Fibroblast of the aortic adventitia (primary cell): ENCODE results near the gene TERB1. TPM values are rescaled to one million over a fixed set of nuclear protein-coding genes. Genes with fewer than 3 reads are reported as not detected.
A peak's percentile ranks its signal among the peaks of the same experiment; 100 is the strongest.

ENCODE experiments used
- DNase-seq: peaks from one replicate; pipeline ENCODE4 v3.0.0-alpha.2; 2010; ENCODE audit warnings: low read depth
- H3K4me3 ChIP-seq: 2 replicates; pipeline ENCODE4 v1.5.1; 2011; ENCODE audit warnings: low read depth, mild to moderate bottlenecking, control low read depth, low read length, moderate library complexity
- total RNA-seq: library from RNA; depleted of rRNA; stranded (reverse); fragments of >200 nt; gene quantifications from 2 replicates; pipeline ENCODE4 v1.2.3, GENCODE V29; 2012; ENCODE audit warnings: low replicate concordance
- TF ChIP-seq, protein P1 (sequence below): IDR thresholded peaks from 2 replicates; pipeline ENCODE4 v1.5.1; 2011; ENCODE audit warnings: mild to moderate bottlenecking, low read length, control low read depth, inconsistent platforms; ENCODE audit not compliant: insufficient read depth

The TERB1 gene
- total RNA-seq, 1 donor: 0.09 TPM

DNA sequence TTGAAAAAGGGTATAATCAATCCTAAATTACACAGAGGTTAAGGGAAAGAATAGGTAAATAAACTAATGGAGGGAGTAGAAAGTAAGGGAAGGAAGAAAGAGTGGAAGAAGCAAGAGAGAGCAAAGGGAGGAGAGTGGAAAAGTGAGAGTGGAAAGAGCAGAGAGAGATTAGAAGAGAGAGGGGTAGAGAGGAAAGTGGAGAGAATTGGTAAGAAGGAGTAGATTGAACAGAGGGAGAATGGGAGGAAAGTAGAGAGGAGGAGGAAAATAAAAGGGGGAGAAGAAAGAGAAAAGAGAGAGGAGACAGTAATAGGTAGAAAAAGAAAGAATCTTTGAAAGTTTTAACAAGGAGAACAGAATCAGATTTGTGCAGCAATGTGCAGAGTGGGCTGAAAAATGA, 24.9 kb downstream of the TERB1 start:
- no peak for DNase-seq
- TF ChIP-seq, protein P1, sequence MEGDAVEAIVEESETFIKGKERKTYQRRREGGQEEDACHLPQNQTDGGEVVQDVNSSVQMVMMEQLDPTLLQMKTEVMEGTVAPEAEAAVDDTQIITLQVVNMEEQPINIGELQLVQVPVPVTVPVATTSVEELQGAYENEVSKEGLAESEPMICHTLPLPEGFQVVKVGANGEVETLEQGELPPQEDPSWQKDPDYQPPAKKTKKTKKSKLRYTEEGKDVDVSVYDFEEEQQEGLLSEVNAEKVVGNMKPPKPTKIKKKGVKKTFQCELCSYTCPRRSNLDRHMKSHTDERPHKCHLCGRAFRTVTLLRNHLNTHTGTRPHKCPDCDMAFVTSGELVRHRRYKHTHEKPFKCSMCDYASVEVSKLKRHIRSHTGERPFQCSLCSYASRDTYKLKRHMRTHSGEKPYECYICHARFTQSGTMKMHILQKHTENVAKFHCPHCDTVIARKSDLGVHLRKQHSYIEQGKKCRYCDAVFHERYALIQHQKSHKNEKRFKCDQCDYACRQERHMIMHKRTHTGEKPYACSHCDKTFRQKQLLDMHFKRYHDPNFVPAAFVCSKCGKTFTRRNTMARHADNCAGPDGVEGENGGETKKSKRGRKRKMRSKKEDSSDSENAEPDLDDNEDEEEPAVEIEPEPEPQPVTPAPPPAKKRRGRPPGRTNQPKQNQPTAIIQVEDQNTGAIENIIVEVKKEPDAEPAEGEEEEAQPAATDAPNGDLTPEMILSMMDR: no peak
- no peak overlapping the region for H3K4me3 ChIP-seq

- TF ChIP-seq, protein P1: no peak
- no peak overlapping the region for H3K4me3 ChIP-seq
- peak; percentile 39 for DNase-seq
Measured at GRCh38 chr16:66774981-66775380, 26.4 kb downstream of the TERB1 start.

DNA sequence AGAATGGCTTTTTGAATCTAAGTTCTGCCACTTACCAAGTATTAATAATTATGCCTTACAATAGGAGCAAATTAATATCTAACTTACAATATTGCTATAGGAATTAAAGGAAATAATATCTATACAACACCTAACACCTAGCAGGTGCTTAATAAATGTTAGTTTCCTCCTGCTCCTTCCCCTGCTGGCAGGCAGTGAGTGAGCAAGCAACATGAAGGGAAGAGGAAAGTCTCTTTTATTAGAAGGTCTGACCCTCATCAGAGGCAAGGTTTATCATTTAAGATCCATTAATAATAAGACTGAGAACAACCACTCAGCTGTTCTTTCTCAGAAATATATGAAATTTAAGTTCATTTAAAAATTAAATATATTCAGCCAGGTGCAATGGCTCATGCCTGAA, 43.3 kb downstream of the TERB1 start:
- DNase-seq: no peak
- TF ChIP-seq, protein P1: no peak
- no peak overlapping the region for H3K4me3 ChIP-seq

GRCh38 chr16:66754819-66755218, 46.6 kb downstream of the TERB1 start:
- H3K4me3 ChIP-seq: no peak overlapping the region
- TF ChIP-seq, protein P1: no peak
- no peak for DNase-seq

DNA sequence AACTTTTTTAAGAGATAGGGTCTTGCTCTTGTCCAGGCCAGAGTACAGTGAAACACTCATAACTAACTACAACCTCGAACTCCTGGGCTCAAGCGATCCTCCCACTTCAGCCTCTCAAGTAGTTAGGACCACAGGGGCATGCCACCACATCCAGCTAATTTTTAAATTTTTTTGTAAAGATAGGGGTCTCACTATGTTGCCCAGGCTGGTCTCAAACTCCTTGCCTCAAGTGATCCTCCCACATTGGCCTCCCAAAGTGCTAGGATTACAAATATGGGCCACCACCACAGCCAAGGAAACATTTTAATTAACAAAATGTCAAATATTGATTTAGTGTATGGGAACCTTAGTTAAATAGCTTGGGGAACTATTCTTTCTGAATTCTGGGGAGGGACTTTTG, 47.2 kb downstream of the TERB1 start:
- H3K4me3 ChIP-seq: no peak overlapping the region
- TF ChIP-seq, protein P1: no peak
- no peak for DNase-seq

- TF ChIP-seq, protein P1: no peak
- no peak overlapping the region for H3K4me3 ChIP-seq
- no peak for DNase-seq
Measured at GRCh38 chr16:66752958-66753357, 48.4 kb downstream of the TERB1 start.

DNA sequence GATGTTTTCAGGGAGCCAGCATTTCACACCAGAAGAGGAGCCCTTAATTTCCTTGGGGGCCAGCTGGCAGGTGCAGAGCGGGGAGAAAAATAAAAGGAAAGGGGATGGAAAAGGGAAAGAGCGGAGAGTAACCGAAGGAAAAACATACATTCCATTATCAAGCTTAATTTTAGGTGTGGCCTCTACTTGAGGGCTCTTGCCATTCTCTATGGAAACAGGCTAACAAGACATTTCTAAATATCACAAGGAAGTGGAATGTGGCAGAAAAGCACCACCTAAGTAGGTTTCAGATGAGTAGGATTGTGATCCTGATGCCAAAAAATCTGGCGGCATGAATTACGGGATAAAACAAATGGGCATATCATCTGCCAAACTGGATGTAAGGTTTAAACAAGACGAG, 49.0 kb downstream of the TERB1 start:
- H3K4me3 ChIP-seq: no peak overlapping the region

More for the DNA sequence above, 49.0 kb downstream of the TERB1 start:
- TF ChIP-seq, protein P1: no peak
- no peak for DNase-seq
